ENCODE results near the gene CSTF1.
A peak's percentile ranks its signal among the peaks of the same experiment; 100 is the strongest.
"Not testable (repeated sequence)": the region's sequence is repeated elsewhere in the genome, so short reads cannot be mapped to it uniquely, and the experiment has no call there.

Gene CSTF1

GRCh38 chr20:56409521-56409920, 17.1 kb downstream of the CSTF1 start:
- no peak for DNase-seq (ENCODE audit: low spot score)

- no peak for DNase-seq (ENCODE audit: low spot score)
Measured at GRCh38 chr20:56409956-56410355, 17.5 kb downstream of the CSTF1 start.

GRCh38 chr20:56411287-56411686, 18.8 kb downstream of the CSTF1 start:
- not testable (repeated sequence) for DNase-seq (ENCODE audit: low spot score)

- peak; percentile 53 for DNase-seq (ENCODE audit: low spot score)
Measured at GRCh38 chr20:56411759-56412472, 19.5 kb downstream of the CSTF1 start, which contains the start of gene CASS4. Gene CASS4 (plus strand): TSS chr20:56412260. CDS start chr20:56412459, 199 bp downstream.

GRCh38 chr20:56412473-56412790, 20.0 kb downstream of the CSTF1 start:
- DNase-seq (ENCODE audit: low spot score), result no peak

GRCh38 chr20:56412949-56413348, 20.5 kb downstream of the CSTF1 start:
- no peak for DNase-seq (ENCODE audit: low spot score)

- no peak for DNase-seq (ENCODE audit: low spot score)
Measured at GRCh38 chr20:56414842-56415765, 22.7 kb downstream of the CSTF1 start.

- DNase-seq (ENCODE audit: low spot score), result no peak
Measured at GRCh38 chr20:56417402-56417801, 25.0 kb downstream of the CSTF1 start.

- no peak for DNase-seq (ENCODE audit: low spot score)
Measured at GRCh38 chr20:56417911-56418310, 25.5 kb downstream of the CSTF1 start.

- DNase-seq (ENCODE audit: low spot score), result no peak
Measured at GRCh38 chr20:56418385-56418861, 26.0 kb downstream of the CSTF1 start.

- no peak for DNase-seq (ENCODE audit: low spot score)
Measured at GRCh38 chr20:56420028-56420427, 27.6 kb downstream of the CSTF1 start.

- no peak for DNase-seq (ENCODE audit: low spot score)
Measured at GRCh38 chr20:56420940-56421688, 28.7 kb downstream of the CSTF1 start.

GRCh38 chr20:56422076-56422823, 29.8 kb downstream of the CSTF1 start:
- peak; percentile 68 for DNase-seq (ENCODE audit: low spot score)

GRCh38 chr20:56422824-56423189, 30.4 kb downstream of the CSTF1 start:
- DNase-seq (ENCODE audit: low spot score), result no peak

- no peak for DNase-seq (ENCODE audit: low spot score)
Measured at GRCh38 chr20:56423211-56423610, 30.8 kb downstream of the CSTF1 start.

- no peak for DNase-seq (ENCODE audit: low spot score)
Measured at GRCh38 chr20:56423886-56424285, 31.4 kb downstream of the CSTF1 start.

- DNase-seq (ENCODE audit: low spot score), result no peak
Measured at GRCh38 chr20:56424931-56425330, 32.5 kb downstream of the CSTF1 start.

- no peak for DNase-seq (ENCODE audit: low spot score)
Measured at GRCh38 chr20:56426026-56426425, 33.6 kb downstream of the CSTF1 start.

- DNase-seq (ENCODE audit: low spot score), result no peak
Measured at GRCh38 chr20:56426926-56427325, 34.5 kb downstream of the CSTF1 start.

GRCh38 chr20:56427797-56428196, 35.4 kb downstream of the CSTF1 start:
- no peak for DNase-seq (ENCODE audit: low spot score)

GRCh38 chr20:56428410-56428809, 36.0 kb downstream of the CSTF1 start:
- DNase-seq (ENCODE audit: low spot score), result no peak

- DNase-seq (ENCODE audit: low spot score), result no peak
Measured at GRCh38 chr20:56428881-56429280, 36.4 kb downstream of the CSTF1 start.
